SK-N-SH (cell line): ENCODE results near the gene HDAC4. TPM values are rescaled to one million over a fixed set of nuclear protein-coding genes. Genes with fewer than 3 reads are reported as not detected.

Experiments
- CTCF ChIA-PET: fragments of 300-600, 350-600 bp; formaldehyde crosslinking; extraction: SDS; loops from one replicate; lab custom pipeline; 2021; lab: Yijun Ruan, JAX
- POLR2A ChIA-PET: fragments of 350-600 bp; sonication (Branson Sonifier 250); formaldehyde crosslinking; extraction: SDS; loops from one replicate; lab custom pipeline; 2020; ENCODE audit warnings: antibody characterized with exemption, inconsistent platforms; lab: Yijun Ruan, JAX
- DNase-seq: peaks from one replicate; pipeline ENCODE4 v3.0.0; 2012
- H2AFZ ChIP-seq: fragments of 200-600 bp; sonication (generic); 2 replicates; pipeline ENCODE4 v1.8.1; 2016; ENCODE audit warnings: antibody characterized with exemption, mild to moderate bottlenecking, low read depth
- H3F3A ChIP-seq: fragments of 200-600 bp; sonication (generic); replicated peaks from 2 replicates; pipeline ENCODE3; 2016; ENCODE audit warnings: antibody characterized with exemption, mild to moderate bottlenecking; ENCODE audit not compliant: insufficient read depth
- H3K27ac ChIP-seq, 2 experiments: fragments of 200-500 bp in 1 of 2; fragments of 200-600 bp in 1 of 2; sonication (Bioruptor generic) in 1 of 2; sonication (generic), shearing (Covaris generic) in 1 of 2; 2 replicates each; pipeline versions ENCODE4 v1.5.1 to v1.6.1; 2014 to 2016; ENCODE audit warnings: low read depth in 2 of 2, inconsistent platforms in 1 of 2, low read length in 1 of 2, mild to moderate bottlenecking in 1 of 2, mixed read lengths in 1 of 2
- H3K27me3 ChIP-seq: fragments of 200-600 bp; sonication (generic), shearing (Covaris generic); 2 replicates; pipeline ENCODE4 v1.6.1; 2016; ENCODE audit warnings: mixed run types; ENCODE audit not compliant: insufficient read depth
- H3K36me3 ChIP-seq, 2 experiments: fragments of 200-500 bp in 1 of 2; fragments of 200-600 bp in 1 of 2; sonication (Bioruptor generic) in 1 of 2; sonication (generic) in 1 of 2; replicated peaks in 1 of 2; 2 replicates each; pipeline versions ENCODE3 to v1.5.1; 2014 to 2016; ENCODE audit warnings: low read length in 1 of 2, mild to moderate bottlenecking in 1 of 2; ENCODE audit not compliant: insufficient read depth in 2 of 2, control insufficient read depth in 1 of 2
- H3K4me1 ChIP-seq, 2 experiments: fragments of 200-500 bp in 1 of 2; fragments of 200-600 bp in 1 of 2; sonication (Bioruptor generic) in 1 of 2; sonication (generic), shearing (Covaris generic) in 1 of 2; 2 replicates each; pipeline versions ENCODE4 v1.5.1 to v1.6.1; 2014 to 2016; ENCODE audit warnings: low read depth in 1 of 2, low read length in 1 of 2, mixed run types in 1 of 2; ENCODE audit not compliant: insufficient read depth in 2 of 2, control insufficient read depth in 1 of 2
- H3K4me2 ChIP-seq: fragments of 200-600 bp; sonication (generic), shearing (Covaris generic); 2 replicates; pipeline ENCODE4 v1.6.1; 2017; ENCODE audit warnings: mixed run types
- H3K4me3 ChIP-seq, 2 experiments: fragments of 200-500 bp in 1 of 2; fragments of 200-600 bp in 1 of 2; sonication (Bioruptor generic) in 1 of 2; sonication (generic), shearing (Covaris generic) in 1 of 2; 2 replicates each; pipeline versions ENCODE4 v1.5.1 to v1.8.1; 2014 to 2016; ENCODE audit warnings: low read depth in 2 of 2, inconsistent platforms in 1 of 2, low read length in 1 of 2, mild to moderate bottlenecking in 1 of 2, mixed read lengths in 1 of 2, moderate library complexity in 1 of 2
- H3K79me2 ChIP-seq: fragments of 200-600 bp; sonication (generic); 2 replicates; pipeline ENCODE4 v1.8.1; 2017; ENCODE audit warnings: mild to moderate bottlenecking; ENCODE audit not compliant: insufficient read depth
- H3K9ac ChIP-seq: fragments of 200-600 bp; sonication (generic); 2 replicates; pipeline ENCODE4 v1.6.1; 2017; ENCODE audit warnings: mixed run types
- H3K9me2 ChIP-seq: fragments of 200-600 bp; sonication (generic); 2 replicates; pipeline ENCODE4 v1.6.1; 2017; ENCODE audit warnings: mixed run types
- H3K9me3 ChIP-seq: fragments of 200-600 bp; sonication (generic); 2 replicates; pipeline ENCODE4 v1.6.1; 2017; ENCODE audit warnings: mixed run types, mild to moderate bottlenecking, moderate library complexity
- H4K20me1 ChIP-seq: fragments of 200-600 bp; sonication (generic); 2 replicates; pipeline ENCODE4 v1.6.1; 2017; ENCODE audit warnings: mild to moderate bottlenecking, mixed run types; ENCODE audit not compliant: insufficient read depth
- EZH2phosphoT487 ChIP-seq: fragments of 200-600 bp; sonication (generic); IDR thresholded peaks from 2 replicates; pipeline ENCODE4 v1.6.1; 2017; ENCODE audit warnings: low read depth, mixed run types, mild to moderate bottlenecking, antibody characterized with exemption, moderate library complexity, borderline replicate concordance
- FOXJ3 ChIP-seq: sonication (generic); formaldehyde crosslinking; IDR thresholded peaks from 2 replicates; pipeline ENCODE4 v1.5.1; 2020; ENCODE audit warnings: mild to moderate bottlenecking, missing genetic modification reagents
- FOXM1 ChIP-seq: IDR thresholded peaks from 2 replicates; pipeline ENCODE4 v1.4.0; 2012; ENCODE audit warnings: low read depth, mild to moderate bottlenecking
- GABPA ChIP-seq: IDR thresholded peaks from 2 replicates; pipeline ENCODE4 v1.4.0; 2012; ENCODE audit warnings: low read depth, mild to moderate bottlenecking
- GATA2 ChIP-seq: sonication (generic); formaldehyde crosslinking; IDR thresholded peaks from 2 replicates; pipeline ENCODE4 v1.5.0; 2020; ENCODE audit warnings: mild to moderate bottlenecking, missing genetic modification reagents
- MXI1 ChIP-seq: IDR thresholded peaks from 2 replicates; pipeline ENCODE4 v1.6.1; 2012; ENCODE audit warnings: mild to moderate bottlenecking, low read depth, low read length, improper control_type of control experiment
- NFIC ChIP-seq: IDR thresholded peaks from 2 replicates; pipeline ENCODE4 v1.4.0; 2012; ENCODE audit warnings: borderline replicate concordance
- RCOR1 ChIP-seq: fragments of 150-350 bp; IDR thresholded peaks from 2 replicates; pipeline ENCODE4 v1.6.1; 2017; ENCODE audit warnings: antibody characterized with exemption, low read length
- RFX5 ChIP-seq: IDR thresholded peaks from 2 replicates; pipeline ENCODE4 v1.6.1; 2012; ENCODE audit warnings: mild to moderate bottlenecking, improper control_type of control experiment, low read length
- RXRA ChIP-seq: IDR thresholded peaks from 2 replicates; pipeline ENCODE4 v1.4.0; 2012; ENCODE audit warnings: low read depth, mild to moderate bottlenecking, borderline replicate concordance
- SMC3 ChIP-seq: IDR thresholded peaks from 2 replicates; pipeline ENCODE4 v1.6.1; 2012; ENCODE audit warnings: low read depth, low read length, improper control_type of control experiment
- TCF12 ChIP-seq: IDR thresholded peaks from 2 replicates; pipeline ENCODE4 v1.4.0; 2012
- TEAD4 ChIP-seq: IDR thresholded peaks from 2 replicates; pipeline ENCODE4 v1.4.0; 2012; ENCODE audit warnings: mild to moderate bottlenecking, borderline replicate concordance; ENCODE audit not compliant: insufficient read depth
- WGBS: methylation state at CpG from one replicate; pipeline ENCODE4 v1.1.6; 2017; ENCODE audit warnings: low lambda C conversion rate; 5-methylcytosine and 5-hydroxymethylcytosine counted together
- polyA plus RNA-seq, 3 experiments: library from polyadenylated mRNA; depleted of rRNA; stranded (reverse); fragments of >200 nt; gene quantifications; 2 replicates each; pipeline ENCODE4 v1.2.3, GENCODE V29; 2012
- TF ChIP-seq, protein P1 (sequence below): IDR thresholded peaks from 2 replicates; pipeline ENCODE4 v1.4.0; 2012; ENCODE audit warnings: low read depth
- TF ChIP-seq, protein P2 (sequence below): fragments of 150-350 bp; IDR thresholded peaks from 2 replicates; pipeline ENCODE4 v1.6.1; 2017; ENCODE audit warnings: antibody characterized with exemption, low read length, low read depth, borderline replicate concordance
- TF ChIP-seq, protein P3 (sequence below): IDR thresholded peaks from 2 replicates; pipeline ENCODE4 v1.4.0; 2012; ENCODE audit warnings: low read depth, borderline replicate concordance

The HDAC4 gene
- polyA plus RNA-seq, 1 of the 3 experiments (the other 2 are of a cell fraction) = 5.5 TPM

DNA sequence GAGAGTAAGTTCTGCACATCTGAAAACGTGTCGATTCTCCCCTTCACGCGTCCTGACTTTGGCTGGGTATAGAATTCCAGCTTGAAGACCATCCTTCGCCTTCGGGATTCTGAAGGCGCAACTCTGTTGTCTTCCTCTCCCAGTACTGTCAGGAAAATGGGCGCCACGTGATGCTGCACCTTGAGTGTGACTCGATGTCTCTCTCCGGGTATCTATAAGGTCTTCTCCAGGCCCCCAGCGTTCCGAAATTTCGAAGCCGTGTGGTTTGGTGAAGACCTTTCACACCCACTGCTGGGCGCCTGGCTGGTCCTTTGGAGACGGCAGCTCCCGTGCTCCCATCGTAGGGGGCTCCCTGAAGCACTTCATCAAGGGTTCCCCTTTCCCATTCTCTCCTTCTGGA lies 203.7 kb downstream of the HDAC4 start:
- no peak for TF ChIP-seq TCF12
- TF ChIP-seq NFIC = no peak
- TF ChIP-seq, protein P1, sequence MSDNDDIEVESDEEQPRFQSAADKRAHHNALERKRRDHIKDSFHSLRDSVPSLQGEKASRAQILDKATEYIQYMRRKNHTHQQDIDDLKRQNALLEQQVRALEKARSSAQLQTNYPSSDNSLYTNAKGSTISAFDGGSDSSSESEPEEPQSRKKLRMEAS = no peak
- TF ChIP-seq FOXJ3 (CRISPR knock-in tag) = no peak
- no peak for TF ChIP-seq RCOR1
- TF ChIP-seq EZH2phosphoT487 = no peak
- no peak for TF ChIP-seq MXI1
- TF ChIP-seq GATA2 (CRISPR knock-in tag) = no peak
- TF ChIP-seq TEAD4 = no peak
- no peak for TF ChIP-seq RFX5
- TF ChIP-seq, protein P2, sequence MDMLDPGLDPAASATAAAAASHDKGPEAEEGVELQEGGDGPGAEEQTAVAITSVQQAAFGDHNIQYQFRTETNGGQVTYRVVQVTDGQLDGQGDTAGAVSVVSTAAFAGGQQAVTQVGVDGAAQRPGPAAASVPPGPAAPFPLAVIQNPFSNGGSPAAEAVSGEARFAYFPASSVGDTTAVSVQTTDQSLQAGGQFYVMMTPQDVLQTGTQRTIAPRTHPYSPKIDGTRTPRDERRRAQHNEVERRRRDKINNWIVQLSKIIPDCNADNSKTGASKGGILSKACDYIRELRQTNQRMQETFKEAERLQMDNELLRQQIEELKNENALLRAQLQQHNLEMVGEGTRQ = no peak
- TF ChIP-seq GABPA = no peak
- no peak for TF ChIP-seq RXRA
- TF ChIP-seq, protein P3, sequence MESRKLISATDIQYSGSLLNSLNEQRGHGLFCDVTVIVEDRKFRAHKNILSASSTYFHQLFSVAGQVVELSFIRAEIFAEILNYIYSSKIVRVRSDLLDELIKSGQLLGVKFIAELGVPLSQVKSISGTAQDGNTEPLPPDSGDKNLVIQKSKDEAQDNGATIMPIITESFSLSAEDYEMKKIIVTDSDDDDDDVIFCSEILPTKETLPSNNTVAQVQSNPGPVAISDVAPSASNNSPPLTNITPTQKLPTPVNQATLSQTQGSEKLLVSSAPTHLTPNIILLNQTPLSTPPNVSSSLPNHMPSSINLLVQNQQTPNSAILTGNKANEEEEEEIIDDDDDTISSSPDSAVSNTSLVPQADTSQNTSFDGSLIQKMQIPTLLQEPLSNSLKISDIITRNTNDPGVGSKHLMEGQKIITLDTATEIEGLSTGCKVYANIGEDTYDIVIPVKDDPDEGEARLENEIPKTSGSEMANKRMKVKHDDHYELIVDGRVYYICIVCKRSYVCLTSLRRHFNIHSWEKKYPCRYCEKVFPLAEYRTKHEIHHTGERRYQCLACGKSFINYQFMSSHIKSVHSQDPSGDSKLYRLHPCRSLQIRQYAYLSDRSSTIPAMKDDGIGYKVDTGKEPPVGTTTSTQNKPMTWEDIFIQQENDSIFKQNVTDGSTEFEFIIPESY = no peak
- TF ChIP-seq FOXM1 = no peak
- TF ChIP-seq SMC3 = no peak
- Histone ChIP-seq H3K9me2 (no peaks in the 10 kb centered on the region), H3K4me2 (no peak overlapping the region), H3K4me3 (no peak overlapping the region), H3K4me1 (peaks cover 0 to 20% of the 10 kb centered on the region in 2 experiments; a peak in 2 of 4 replicates), H3K36me3 (no peaks in the 10 kb centered on the region), H3F3A (no peaks in the 10 kb centered on the region), H3K9ac (no peak overlapping the region), H2AFZ (no peak overlapping the region), H3K27me3 (no peaks in the 10 kb centered on the region), H3K79me2 (no peaks in the 10 kb centered on the region), H3K27ac (no peak overlapping the region), H4K20me1 (no peaks in the 10 kb centered on the region), H3K9me3 (no peaks in the 10 kb centered on the region)
- no peak for DNase-seq
- ChIA-PET POLR2A (no interaction called here), CTCF (no interaction called here)
- 95% methylated on average over 19 of the region's 19 CpGs for WGBS
